Left colon (tissue), 2 donors: ENCODE measurements around the gene RABL6. TPM values are rescaled to one million over a fixed set of nuclear protein-coding genes. Genes with fewer than 3 reads are reported as not detected.
"Not testable (repeated sequence)": the region's sequence is repeated elsewhere in the genome, so short reads cannot be mapped to it uniquely, and the experiment has no call there.

Experiments
- ATAC-seq: fragments of 200-7000 bp; cut with Tn5 transposase; one replicate; pipeline ENCODE4 v1.9.1; 2020; ENCODE audit warnings: mild to moderate bottlenecking, moderate library complexity
- DNase-seq, 2 donors: peaks; one replicate each; pipeline ENCODE4 v3.0.0-alpha.2; 2020
- intact Hi-C, 2 donors: fragments of 100-400 bp; cut with DNase I in 1 of 2; cut with micrococcal nuclease in 1 of 2; formaldehyde crosslinking; loops; one replicate each; pipeline versions ENCODE4 v1.11.2 to v1.14.0; 2022; cut with DNase I, micrococcal nuclease
- total RNA-seq, 2 donors: library from RNA; stranded (reverse); fragmentation: NEBNext Ultra II Directional; extraction: Animal tissue kit (Norgen Biotek cat#: 25700); gene quantifications; one replicate each; pipeline ENCODE4 v1.2.1, GENCODE V29; 2021
- donor health status: DM: no; HTN: no; CAD: no.
- donor health status: DM: yes; HTN: yes; CAD: no.

Gene RABL6
- total RNA-seq, 2 donors from 2014 or later: 120 to 132 TPM

DNA sequence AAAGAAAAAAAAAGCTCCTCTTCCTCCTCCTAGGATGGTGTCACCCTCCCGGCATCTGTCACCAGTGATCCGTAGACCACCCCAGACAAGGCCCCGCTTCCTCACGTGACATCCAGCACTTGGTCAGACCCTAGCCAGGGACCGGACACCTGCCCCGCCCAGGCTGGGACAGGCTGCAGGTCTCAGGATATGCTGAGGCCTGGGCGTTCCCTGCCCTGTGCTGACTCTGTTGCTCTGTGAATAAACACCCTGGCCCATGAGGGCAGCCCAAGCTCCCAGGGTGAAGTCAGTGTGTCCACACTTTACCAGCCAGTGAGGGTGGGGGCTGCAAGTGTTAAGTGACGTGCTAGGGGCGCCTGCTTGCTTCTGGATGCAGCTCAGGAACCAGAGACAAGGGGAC is 52.8 kb downstream of the RABL6 start:
- peak; percentile 48 to 64 for DNase-seq
- intact Hi-C loops: no loop called here
- ATAC-seq: peak; percentile 16

DNA sequence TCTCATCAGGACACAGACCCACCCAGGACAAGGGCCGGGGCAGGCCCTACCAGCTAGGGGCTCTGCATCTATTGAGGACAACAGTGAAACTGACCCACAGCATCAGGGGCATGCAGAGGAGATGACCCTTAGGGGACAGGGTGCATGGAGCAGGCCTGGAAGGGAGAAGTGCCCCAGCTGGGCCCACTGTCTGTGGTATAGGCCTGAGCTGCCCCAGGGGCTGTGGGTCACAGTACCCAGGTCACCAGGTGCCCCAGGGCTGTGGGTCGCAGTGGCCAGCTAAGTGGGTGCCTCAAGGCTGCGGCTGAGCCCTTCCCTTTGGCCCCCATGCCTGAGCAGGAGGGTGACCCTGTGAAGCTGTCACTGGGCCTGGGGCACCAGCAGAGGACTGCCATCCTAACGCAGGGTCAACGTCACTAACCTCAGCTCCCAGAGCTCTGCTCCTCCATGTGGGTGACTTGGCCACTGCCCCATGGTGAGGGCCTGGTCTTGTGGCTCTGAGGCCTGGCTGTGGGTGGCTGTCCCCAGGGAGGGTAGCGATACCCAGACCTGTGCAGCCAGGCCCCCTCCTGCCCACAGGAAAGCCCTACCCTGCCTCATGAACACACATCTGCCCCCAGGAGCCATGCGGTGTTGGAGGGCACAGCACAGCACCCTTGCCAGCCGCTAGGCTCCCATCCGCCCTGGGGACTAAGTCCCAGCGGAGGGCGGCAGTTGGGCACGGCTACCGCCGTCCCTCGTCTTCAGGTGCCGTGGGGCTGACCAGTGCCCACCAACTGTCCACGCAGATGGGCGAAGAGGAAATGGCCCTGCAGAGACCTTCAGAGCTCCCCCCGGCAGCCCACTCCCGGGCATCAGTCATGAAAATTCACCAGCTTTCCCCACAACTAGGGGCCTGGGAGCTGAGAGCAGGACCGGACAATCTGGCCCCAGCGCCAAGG is 53.5 kb downstream of the RABL6 start:
- ATAC-seq: no peak
- DNase-seq: peak; percentile 13 to 25

DNA sequence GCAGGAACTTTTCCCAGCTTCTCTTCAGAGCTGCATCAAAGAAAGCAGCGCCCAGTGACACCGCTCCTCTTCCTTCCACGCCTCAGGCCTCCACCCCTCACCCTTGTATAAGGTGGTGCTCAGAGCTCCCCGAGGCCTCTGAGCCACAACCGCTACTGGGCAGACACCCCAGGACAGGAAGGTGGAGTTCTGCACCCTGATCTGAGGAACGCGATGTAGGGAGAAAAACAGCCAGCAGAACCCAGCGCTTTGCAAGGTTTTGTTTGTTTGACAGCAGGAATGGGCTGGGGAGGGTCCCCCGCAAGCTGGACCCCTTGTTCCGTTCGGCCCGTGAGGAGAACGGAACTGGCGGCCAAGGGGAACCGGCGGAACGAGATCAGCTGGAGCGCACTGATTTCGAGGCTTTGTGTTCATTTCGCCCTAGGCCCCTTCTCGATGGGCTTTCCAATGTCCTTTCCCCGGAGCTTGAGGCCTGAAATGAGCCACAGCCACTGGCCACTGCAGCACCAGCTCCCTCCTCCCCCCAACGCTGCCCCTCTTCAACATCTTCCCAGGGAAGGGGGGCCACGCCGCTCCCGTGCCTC is 54.2 kb downstream of the RABL6 start:
- ATAC-seq (no peak), DNase-seq (peak in 1 of 2 donors; percentile 26)
- intact Hi-C loops: no loop called here

More for the DNA sequence above, 53.5 kb downstream of the RABL6 start:
- intact Hi-C loops: no loop called here

DNA sequence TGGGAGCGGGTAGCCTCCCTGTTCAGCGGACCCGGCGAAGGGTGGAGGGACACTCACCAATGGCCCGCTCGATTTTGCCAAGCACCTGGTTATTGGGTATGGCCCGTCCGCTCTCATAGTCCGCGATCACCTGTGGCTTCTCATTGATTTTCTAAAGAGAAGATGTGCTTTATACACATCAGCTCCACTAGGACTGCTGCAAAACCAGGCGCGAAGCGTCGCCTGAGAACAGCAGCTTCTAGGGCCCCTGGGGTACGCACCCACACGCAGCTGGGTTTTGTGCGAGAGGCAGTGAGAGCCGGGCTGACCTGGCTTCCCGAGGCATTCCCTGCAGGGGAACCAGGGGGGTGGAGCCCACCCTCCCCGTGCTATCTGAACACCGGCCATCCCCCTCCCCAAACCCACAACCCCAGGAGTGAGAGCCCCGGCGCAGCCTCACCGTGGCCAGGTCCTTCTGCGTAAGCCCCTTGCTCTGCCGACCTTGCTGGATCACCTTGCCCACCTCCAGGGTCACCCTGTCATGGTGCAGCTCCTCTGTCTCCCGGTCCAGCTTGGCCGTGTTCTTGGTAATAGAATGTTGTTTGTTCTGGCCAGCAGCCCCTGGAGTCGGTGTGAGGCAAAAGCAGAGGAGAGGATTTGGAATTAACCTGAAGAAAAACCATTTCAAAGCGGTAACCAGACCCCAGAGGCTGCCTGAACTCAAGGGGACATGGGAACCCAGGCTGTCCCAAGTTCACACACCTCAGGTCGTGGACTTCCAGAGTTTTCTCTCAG is 55.3 kb downstream of the RABL6 start:
- DNase-seq (peak in 1 of 2 donors; percentile 23), ATAC-seq (no peak)

DNA sequence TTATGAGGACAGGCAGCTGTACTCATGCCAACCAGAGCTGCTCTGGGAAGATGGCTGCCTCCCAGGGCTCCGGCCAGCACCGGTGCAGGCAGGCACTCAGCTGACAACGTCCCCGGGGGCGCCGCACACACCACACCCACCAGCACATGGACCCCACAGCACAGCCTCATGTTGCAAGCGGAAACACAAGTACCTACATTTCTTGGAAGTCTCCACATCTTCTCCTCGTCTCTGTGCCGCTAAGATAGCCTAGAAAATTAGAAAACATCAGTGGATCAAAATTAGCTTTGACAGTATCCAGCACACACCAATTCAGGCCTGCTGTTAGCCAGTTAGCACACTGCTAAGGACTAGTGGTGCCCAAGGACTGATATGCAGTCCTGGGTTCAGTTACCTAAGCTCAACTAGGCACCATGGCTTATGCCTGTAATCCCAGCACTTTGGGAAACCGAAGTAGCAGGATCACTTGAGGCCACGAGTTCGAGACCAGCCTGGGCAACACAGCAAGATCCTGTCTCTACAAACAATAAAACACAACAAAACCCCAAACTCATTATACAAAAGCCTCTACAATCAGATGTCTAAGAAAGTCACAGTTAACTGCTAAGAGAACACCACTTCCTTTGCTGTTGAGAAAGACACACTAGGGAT is 56.0 kb downstream of the RABL6 start:
- no peak for ATAC-seq
- intact Hi-C loops: no loop called here
- peak in 1 of 2 donors; percentile 12 for DNase-seq

More for the DNA sequence above, 55.3 kb downstream of the RABL6 start:
- intact Hi-C loops: no loop called here

DNA sequence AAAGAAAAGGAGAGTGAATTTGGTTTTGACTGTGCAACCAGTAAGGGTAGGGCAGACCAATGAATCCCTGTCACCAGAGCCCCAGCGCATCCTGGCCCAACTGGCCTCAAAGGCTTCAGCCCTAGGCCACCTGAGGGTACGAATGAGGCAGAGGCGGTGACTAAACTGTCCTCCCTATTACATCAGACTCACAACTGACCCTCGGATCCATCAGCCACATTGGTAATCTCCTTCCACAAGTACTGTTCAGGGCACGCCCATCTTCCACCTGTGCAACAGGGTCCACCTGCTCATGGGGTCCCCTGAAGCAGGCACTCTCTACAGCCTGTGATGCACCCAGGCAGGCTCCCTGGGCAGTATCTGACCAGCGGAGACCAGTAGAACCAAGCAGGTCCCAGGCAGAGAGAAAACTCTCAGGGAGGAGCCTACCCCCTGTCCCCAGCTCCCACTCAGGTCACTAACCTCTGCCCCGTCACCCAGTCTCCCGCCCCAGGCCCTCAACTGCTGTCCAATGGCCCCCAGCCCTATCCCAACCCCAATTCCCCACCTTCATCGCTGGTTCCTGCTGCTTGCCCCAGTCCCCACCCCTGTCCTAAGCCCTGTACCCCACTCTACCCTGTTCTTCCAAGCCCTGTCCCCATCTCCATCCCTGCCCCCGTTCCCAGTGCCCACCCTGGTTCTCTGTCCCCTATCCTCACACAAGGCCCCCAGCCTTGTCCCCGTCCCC is 57.5 kb downstream of the RABL6 start:
- intact Hi-C loops: no loop called here

DNA sequence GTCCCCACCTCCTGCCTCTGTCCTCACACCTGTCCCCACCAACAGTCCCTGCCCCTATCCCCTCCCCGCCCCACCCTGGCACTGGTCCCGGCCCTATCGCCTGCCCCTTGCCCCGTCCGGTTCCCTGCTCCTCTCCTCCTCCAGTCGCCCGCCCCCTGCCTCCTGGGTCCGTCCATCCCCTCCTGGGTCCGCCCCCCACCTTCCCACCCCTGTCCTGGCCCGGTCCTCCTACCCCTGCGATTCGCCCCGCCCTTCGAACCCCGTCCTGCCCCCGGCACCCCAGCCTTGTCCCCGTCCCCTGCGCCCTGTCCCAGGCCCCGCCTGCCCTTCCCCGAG is 58.0 kb downstream of the RABL6 start:
- ATAC-seq: peak; percentile 55
- intact Hi-C loops: no loop called here
- DNase-seq: peak; percentile 59 to 68

More for the DNA sequence above, 57.5 kb downstream of the RABL6 start:
- ATAC-seq (peak; percentile 1), DNase-seq (peak; percentile 16 to 26)

DNA sequence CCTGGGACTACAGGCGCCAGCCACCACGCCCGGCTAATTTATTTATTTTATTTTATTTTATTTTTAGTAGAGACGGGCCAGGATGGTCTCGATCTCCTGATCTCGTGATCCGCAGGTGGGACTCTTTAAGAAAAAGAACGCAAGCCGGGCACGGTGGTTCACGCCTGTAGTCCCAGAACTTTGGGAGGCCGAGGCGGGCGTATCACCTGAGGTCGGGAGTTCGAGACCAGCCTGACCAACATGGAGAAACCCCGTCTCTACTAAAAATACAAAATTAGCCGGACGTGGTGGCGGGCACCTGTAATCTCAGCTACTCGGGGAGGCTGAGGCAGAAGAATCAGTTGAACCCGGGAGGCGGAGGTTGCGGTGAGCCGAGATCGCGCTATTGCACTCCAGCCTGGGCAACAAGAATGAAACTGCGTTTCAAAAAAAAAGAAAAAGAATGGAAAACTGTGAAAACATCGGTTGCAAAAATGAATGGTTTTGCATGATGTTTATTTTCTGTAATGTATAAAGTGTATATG is 59.2 kb downstream of the RABL6 start:
- intact Hi-C loops, ATAC-seq: not testable (repeated sequence)
- peak in 1 of 2 donors; percentile 23 for DNase-seq

DNA sequence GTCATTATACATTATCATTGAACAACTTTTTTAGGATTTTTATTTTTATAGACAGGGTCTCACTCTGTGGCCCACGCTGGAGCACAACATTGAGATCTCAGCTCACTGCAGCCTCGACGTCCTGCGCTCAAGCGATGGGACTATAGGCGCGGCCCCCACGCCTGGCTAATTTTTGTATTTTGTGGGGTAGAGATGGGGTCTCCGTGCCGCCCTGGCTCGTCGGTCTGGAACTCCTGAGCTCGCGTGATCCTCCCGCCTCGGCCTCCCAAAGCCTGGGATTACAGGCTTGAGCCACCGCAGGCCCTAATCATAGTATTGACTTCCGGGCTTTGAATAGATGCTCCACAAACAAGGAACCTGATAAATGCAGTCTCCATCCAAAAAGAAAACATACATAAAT is 59.7 kb downstream of the RABL6 start:
- no peak for ATAC-seq
- peak in 1 of 2 donors; percentile 18 for DNase-seq
- intact Hi-C loops: no loop called here

DNA sequence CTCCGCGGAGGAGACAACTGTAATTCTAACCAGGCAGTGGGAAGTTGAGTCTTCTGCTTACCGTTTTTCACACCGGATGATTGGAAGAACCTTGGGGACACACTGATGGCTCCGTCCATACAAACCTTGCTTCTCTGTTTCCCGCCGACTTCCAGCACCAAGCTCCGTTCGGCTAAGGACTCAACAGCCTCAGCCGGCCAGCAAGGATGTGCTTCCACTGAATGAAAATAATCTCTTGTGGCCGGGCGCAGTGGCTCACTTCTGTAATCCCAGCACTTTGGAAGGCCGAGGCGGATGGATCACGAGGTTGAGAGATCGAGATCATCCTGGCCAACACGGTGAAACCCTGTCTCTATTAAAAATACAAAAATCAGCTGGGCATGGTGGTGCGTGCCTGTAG is 60.2 kb downstream of the RABL6 start:
- DNase-seq: peak in 1 of 2 donors; percentile 10
- intact Hi-C loops: no loop called here

DNA sequence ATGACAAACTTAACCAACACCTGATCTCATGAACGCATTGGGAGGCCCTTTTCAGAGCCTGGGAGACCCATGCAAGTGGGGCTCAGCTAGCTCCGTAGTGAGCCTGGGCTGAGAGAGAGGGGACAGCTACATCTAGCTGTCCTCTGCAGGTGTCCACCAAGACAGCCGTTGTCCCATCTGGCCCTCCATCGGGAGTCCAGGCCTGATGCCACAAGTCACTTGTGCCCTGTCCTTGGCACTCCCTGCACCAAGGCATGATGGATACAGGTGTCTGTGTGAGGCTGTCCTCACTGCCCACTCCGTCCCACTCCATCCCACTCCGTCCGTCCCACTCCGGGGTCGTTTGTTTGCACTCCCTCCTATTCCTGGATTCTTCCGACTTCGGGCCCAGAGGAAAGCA is 60.9 kb downstream of the RABL6 start:
- intact Hi-C loops: no loop called here
- DNase-seq (peak in 1 of 2 donors; percentile 22), ATAC-seq (no peak)

More for the DNA sequence above, 60.2 kb downstream of the RABL6 start:
- no peak for ATAC-seq

DNA sequence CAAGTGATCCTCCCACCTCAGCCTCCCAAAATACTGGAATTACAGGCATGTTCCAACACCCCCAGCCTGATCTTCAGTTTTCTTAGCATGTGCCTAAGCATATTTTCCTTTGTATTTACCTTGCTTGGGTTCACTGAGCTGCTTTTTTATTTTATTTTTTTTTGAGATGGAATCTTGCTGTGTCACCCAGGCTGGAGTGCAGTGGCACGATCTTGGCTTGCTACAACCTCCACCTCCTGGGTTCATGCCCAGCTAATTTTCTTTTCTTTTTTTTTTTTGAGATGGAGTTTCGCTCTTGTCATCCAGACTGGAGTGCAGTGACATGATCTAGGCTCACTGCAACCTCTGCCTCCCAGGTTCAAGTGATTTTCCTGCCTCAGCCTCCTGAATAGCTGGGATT is 61.9 kb downstream of the RABL6 start:
- DNase-seq, intact Hi-C loops, ATAC-seq: not testable (repeated sequence)

DNA sequence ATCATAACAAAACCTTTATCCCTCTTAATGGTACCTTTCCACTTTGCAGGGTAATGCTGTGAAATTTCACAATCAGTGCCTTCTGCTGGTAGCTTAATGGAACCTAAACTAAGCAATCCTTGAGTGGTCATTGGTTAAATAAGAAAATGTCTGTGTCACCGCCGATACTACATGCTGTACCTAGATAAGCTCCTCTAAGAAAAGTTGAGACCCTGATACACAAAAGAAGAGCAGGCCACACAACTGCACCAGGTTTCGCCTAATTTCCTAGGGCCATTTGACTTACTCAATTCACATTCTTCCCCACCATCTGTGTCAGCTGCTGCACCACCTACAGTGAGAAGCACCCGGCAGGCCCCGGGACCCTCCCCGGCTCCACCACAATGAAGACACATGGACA is 67.4 kb downstream of the RABL6 start:
- intact Hi-C loops: no loop called here
- DNase-seq: no peak
- no peak for ATAC-seq

DNA sequence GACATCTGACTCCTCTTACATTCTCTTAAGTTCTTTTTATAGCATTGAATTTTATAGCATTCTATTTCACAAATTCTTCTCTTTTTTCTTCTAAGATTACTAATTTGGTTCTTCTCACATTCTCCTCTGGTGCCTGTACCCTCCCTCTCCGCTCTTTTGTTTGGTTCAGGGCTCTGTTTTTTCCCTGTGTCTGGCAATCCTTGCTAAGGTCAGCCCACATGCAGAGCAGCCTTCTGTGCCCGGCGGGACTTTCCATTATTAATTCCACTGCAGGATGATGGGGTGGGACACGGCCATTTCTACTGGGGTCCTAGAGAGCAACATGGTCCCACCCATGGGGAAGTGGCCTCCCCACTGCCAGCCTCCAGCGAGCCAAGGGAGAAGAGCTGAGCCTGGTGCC is 68.7 kb downstream of the RABL6 start:
- DNase-seq: no peak
- no peak for ATAC-seq
- intact Hi-C loops: no loop called here

DNA sequence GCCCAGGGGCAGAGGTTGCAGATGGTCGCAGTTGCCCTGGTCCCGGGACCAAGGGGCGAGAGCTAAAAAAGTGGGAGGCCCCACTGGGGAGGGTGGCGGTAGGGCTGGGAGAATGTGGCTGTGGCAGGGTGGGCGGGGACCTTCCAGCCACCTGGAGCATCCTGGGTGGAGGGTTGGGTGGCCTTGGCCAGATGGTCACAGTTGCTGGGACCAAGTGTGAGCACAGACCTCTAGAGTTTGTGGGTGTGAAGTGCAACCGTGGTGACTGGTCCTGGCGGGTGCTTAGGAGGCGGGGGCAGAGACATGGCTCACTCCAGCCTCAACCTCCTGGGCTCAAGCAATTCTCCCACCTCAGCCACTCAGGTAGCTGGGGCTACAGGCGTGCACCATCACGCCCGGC is 72.9 kb downstream of the RABL6 start:
- intact Hi-C loops: no loop called here
- ATAC-seq: no peak
- peak in 1 of 2 donors; percentile 20 for DNase-seq

DNA sequence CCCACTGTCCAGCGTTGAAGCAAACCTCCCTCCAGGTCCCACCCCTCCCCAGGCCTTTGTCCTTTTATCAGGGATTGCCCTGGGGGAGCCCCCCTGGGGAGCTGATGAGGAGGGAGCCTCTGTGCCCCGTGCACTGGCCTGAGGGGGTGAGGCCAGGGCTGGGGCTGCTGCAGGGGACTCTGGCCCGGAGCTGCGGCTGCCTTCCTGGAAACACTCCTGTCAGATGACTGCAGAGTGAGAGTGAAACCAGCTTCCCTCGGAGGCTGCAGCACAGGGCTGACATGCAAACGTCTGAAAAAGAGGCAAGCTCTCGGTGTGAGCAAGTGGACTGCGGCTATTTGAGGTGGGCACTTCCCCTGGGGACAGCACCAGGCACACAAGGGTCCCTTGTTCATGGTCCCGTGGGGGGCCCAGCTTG is 74.0 kb downstream of the RABL6 start:
- DNase-seq: peak; percentile 54 to 74
- peak; percentile 41 for ATAC-seq
- intact Hi-C loops: no loop called here

DNA sequence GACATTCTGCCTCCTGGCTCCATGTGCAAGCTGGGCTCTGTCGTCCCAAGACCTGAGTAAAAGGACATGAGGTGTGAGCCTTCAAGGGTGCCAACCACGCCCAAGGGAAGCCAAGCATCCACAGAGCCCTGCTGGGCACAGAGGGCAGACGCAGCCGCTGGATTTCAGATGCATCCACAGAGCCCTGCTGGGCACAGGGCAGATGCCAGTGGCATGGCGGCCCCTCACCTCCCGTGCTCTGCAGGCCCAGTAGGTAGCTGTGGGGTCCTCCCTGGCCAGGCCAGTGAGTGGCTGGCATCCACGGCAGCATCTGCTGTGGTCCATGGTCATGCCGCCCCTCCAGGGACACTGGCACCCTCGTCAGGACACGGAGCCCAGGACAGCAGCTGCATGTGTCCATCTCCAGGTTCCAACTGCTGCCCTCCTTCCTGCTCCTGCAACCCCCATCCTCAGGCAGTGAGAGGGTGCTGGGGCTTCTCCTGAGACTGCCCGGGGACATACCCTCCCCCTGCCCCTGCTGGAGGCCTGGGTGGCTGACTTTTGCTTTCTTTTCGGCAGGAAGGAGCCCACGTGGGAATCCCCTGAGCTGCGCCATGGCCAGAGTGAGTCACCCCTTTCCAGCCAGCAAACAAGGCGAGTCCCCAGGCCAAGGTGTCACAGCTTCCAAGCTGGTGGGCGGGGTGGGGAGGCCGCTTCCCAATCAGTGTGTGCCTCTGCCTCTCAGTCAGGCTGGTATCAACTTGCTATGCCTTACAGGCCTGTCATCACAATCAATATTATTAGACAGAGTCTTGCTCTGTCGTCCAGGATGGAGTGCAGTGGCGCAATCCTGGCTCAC is 74.6 kb downstream of the RABL6 start:
- DNase-seq (peak; percentile 54 to 76), ATAC-seq (peak; percentile 33)
- intact Hi-C loops: no loop called here
